H1 (cell line): ENCODE results near the gene NLRP3.

Experiments
- POLR2A ChIP-seq, 2 experiments: IDR thresholded peaks; 1 replicate in 1 of 2; 2 replicates in 1 of 2; pipeline ENCODE4 v1.6.1; 2011; ENCODE audit warnings: low read depth in 2 of 2, low read length in 2 of 2, mild to moderate bottlenecking in 2 of 2; ENCODE audit errors: control extremely low read depth in 1 of 2
- SP1 ChIP-seq: IDR thresholded peaks from 2 replicates; pipeline ENCODE4 v1.6.1; 2011; ENCODE audit warnings: low read depth, low read length

- TF ChIP-seq POLR2A (IDR thresholded peaks at IDR 0.05; ENCODE audit: control extremely low read depth in 1 of 2, low read depth in 2 of 2, low read length in 2 of 2) = no peak
- no peak for TF ChIP-seq SP1
These were observed 53.2 kb downstream of the NLRP3 start for GRCh38 chr1:247469141-247469535.
